ENCODE data around the gene C2CD4B. TPM values are rescaled to one million over a fixed set of nuclear protein-coding genes. Genes with fewer than 3 reads are reported as not detected.

The C2CD4B gene, protein sequence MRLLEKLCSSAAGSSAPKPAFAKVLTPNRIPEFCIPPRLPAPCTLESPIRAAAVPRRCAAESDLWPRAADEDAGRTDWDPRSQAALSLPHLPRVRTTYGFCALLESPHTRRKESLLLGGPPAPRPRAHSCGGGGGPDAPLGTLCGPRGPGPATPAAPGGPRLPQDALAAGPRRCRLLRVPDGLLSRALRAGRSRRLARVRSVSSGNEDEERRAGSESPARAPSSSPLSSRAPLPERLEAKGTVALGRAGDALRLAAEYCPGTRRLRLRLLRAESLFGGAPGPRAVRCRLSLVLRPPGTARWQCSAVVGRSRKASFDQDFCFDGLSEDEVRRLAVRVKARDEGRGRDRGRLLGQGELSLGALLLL
- polyA plus RNA-seq (2013, experiment 1 of 2): not detected
- not detected for polyA plus RNA-seq (2013, experiment 2 of 2)

DNA sequence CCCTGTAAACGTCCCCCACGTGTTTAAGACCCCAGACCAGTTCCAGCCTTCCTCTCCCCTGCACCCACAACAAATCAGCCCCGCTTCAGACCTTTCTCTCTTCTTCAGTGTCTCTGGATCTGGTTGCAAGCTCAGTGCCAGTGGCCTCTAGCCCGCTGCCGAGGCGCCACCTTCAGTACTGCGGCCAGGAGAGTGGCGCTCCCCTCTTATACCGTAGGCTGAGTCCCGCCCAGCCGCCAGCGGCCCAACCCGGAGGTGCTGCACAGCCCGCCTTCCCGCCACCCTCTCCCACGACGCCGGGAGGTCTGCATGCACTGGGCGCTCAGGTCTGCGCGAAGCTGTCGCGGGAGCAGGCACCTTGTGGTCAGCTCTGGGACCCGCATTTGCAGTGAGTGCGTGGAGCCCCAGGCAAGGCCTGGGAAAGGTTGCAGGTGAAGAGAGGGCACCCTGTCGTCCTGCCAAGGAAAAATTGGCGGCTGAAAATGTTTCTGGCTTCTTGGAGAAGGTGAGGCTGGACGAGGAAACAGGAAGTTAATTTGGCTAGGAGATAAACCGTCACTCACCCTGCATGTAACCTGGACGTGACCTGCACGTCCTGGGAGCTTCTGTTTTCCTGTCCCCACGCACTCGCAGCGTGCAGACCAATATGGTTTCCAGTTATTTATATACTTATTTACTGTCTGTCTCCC lies at the start of gene C2CD4B:
C2CD4B (minus strand) TSS at position 182 of the 689 bp plus-strand sequence. CDS start 301 bp downstream, outside the sequence.
- H2BK15ac ChIP-seq (ENCODE audit: low read depth, poor library complexity, severe bottlenecking): no peak within 1 kb of the TSS
- no peak within 1 kb of the TSS for H3K27ac ChIP-seq (ENCODE audit: low read length, poor library complexity, severe bottlenecking)
- H3K18ac ChIP-seq (ENCODE audit: low read depth in 1 of 2, low read length in 2 of 2): peak within 1 kb of the TSS in 1 of 2 experiments; percentile 55
- WGBS: 22% methylated on average over 31 of the region's 34 CpGs
- DNase-seq: peak; percentile 8
- peak within 1 kb of the TSS; percentile 37 to 56 for H3K4me3 ChIP-seq (ENCODE audit: insufficient read depth in 1 of 2, low read depth in 1 of 2, low read length in 2 of 2)
- H3K9me3 ChIP-seq (ENCODE audit: control insufficient read depth, low read length): no peaks in the 10 kb centered on the region
- H2BK5ac ChIP-seq (ENCODE audit: low read depth, low read length, poor library complexity, severe bottlenecking): no peak within 1 kb of the TSS
- no peak within 1 kb of the TSS for H4K8ac ChIP-seq (ENCODE audit: low read length)
- no peak within 1 kb of the TSS for H2BK12ac ChIP-seq (ENCODE audit: low read length in 2 of 2)
- no peaks in the 10 kb centered on the region for H3K79me1 ChIP-seq (replicated peaks; ENCODE audit: low read length, poor library complexity, severe bottlenecking)
- peak within 1 kb of the TSS; percentile 65 for H3K4me2 ChIP-seq (ENCODE audit: low read length, poor library complexity, severe bottlenecking)
- H3K4me1 ChIP-seq (ENCODE audit: control insufficient read depth, insufficient read depth, low read depth, low read length): peaks cover 13% of the 10 kb centered on the region
- H4K91ac ChIP-seq (ENCODE audit: low read length): no peak within 1 kb of the TSS
- peak within 1 kb of the TSS in 1 of 2 experiments; percentile 86 for H3K23ac ChIP-seq (ENCODE audit: low read length in 2 of 2)
- H3K9ac ChIP-seq (ENCODE audit: low read length): no peak within 1 kb of the TSS
- no peak within 1 kb of the TSS for H3K4ac ChIP-seq (ENCODE audit: low read depth in 1 of 2, low read length in 2 of 2)
- peak within 1 kb of the TSS; percentile 36 for H2AFZ ChIP-seq (ENCODE audit: low read depth, low read length)
- H3K36me3 ChIP-seq (ENCODE audit: control insufficient read depth in 1 of 2, insufficient read depth in 2 of 2, low read depth in 1 of 2, low read length in 2 of 2): no peaks in the 10 kb centered on the region
- H2BK120ac ChIP-seq (ENCODE audit: low read depth, low read length): no peak within 1 kb of the TSS
- peaks cover 60 to 61% of the 10 kb centered on the region in 2 experiments for H3K27me3 ChIP-seq (ENCODE audit: control insufficient read depth in 1 of 2, insufficient read depth in 1 of 2, low read length in 2 of 2)
- H2AK5ac ChIP-seq (ENCODE audit: low read length, severe bottlenecking): no peak within 1 kb of the TSS
- H3K14ac ChIP-seq (ENCODE audit: low read length in 2 of 2): no peak within 1 kb of the TSS

DNA sequence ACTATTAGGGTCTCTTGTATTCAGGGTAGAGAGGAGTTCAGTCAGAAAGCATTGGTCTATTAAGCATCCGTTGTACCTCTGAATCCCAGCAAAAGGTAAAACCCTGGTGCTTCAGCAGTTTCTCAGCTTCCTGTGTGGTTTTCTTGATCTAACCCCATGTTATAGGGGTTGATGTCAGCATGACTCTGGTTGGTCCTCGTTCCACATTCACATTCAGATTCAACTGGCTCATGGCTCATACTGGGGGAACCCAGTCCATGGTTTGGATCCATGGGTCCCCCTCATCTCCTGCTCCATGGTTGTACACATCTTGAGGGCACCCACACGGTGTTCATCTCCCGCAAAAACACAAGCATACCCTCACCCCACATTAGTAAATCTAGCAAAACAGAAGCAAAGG lies 47.7 kb upstream of the C2CD4B start:
- no peak overlapping the region for H3K4ac ChIP-seq (ENCODE audit: low read depth in 1 of 2, low read length in 2 of 2)
- H3K4me1 ChIP-seq (ENCODE audit: control insufficient read depth, insufficient read depth, low read depth, low read length): no peaks in the 10 kb centered on the region
- H2AK5ac ChIP-seq (ENCODE audit: low read length, severe bottlenecking): no peak overlapping the region
- no peak overlapping the region for H2BK5ac ChIP-seq (ENCODE audit: low read depth, low read length, poor library complexity, severe bottlenecking)
- no peaks in the 10 kb centered on the region for H3K79me1 ChIP-seq (replicated peaks; ENCODE audit: low read length, poor library complexity, severe bottlenecking)
- no peak overlapping the region for H3K4me2 ChIP-seq (ENCODE audit: low read length, poor library complexity, severe bottlenecking)
- no peak overlapping the region for H3K9ac ChIP-seq (ENCODE audit: low read length)
- no peak overlapping the region for H3K23ac ChIP-seq (ENCODE audit: low read length in 2 of 2)
- no peak for DNase-seq
- H2BK120ac ChIP-seq (ENCODE audit: low read depth, low read length): no peak overlapping the region
- H2BK15ac ChIP-seq (ENCODE audit: low read depth, poor library complexity, severe bottlenecking): no peak overlapping the region
- no peak overlapping the region for H4K8ac ChIP-seq (ENCODE audit: low read length)
- 56% methylated on average over 2 of the region's 4 CpGs for WGBS
- H3K27me3 ChIP-seq (ENCODE audit: control insufficient read depth in 1 of 2, insufficient read depth in 1 of 2, low read length in 2 of 2): peaks cover 4 to 13% of the 10 kb centered on the region in 2 experiments
- no peak overlapping the region for H3K4me3 ChIP-seq (ENCODE audit: insufficient read depth in 1 of 2, low read depth in 1 of 2, low read length in 2 of 2)
- no peak overlapping the region for H4K91ac ChIP-seq (ENCODE audit: low read length)
- no peaks in the 10 kb centered on the region for H3K36me3 ChIP-seq (ENCODE audit: control insufficient read depth in 1 of 2, insufficient read depth in 2 of 2, low read depth in 1 of 2, low read length in 2 of 2)
- no peak overlapping the region for H3K18ac ChIP-seq (ENCODE audit: low read depth in 1 of 2, low read length in 2 of 2)
- no peak overlapping the region for H3K14ac ChIP-seq (ENCODE audit: low read length in 2 of 2)
- H3K27ac ChIP-seq (ENCODE audit: low read length, poor library complexity, severe bottlenecking): no peak overlapping the region
- H2BK12ac ChIP-seq (ENCODE audit: low read length in 2 of 2): no peak overlapping the region
- H3K9me3 ChIP-seq (ENCODE audit: control insufficient read depth, low read length): peaks cover 55% of the 10 kb centered on the region
- H2AFZ ChIP-seq (ENCODE audit: low read depth, low read length): no peak overlapping the region

DNA sequence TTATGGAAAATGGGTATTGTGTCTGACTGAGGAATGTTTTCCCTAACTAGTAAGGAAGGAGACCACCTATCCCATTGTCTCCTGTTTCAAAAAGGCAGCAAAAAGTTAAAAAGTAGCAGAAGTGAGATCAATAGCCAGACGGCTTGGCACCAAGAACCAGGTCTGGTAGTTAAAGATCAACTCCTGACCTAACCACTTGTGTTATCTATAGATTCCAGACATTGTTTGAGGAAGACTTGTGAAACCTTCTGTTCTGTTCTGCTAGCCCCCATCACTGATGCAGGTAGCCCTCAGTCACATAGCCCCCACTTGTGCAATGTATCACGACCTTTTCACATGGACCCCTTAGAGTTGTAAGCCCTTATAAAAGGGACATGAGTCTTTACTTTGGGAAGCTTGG lies 46.3 kb upstream of the C2CD4B start:
- DNase-seq: no peak
- H3K23ac ChIP-seq (ENCODE audit: low read length in 2 of 2): no peak overlapping the region

DNA sequence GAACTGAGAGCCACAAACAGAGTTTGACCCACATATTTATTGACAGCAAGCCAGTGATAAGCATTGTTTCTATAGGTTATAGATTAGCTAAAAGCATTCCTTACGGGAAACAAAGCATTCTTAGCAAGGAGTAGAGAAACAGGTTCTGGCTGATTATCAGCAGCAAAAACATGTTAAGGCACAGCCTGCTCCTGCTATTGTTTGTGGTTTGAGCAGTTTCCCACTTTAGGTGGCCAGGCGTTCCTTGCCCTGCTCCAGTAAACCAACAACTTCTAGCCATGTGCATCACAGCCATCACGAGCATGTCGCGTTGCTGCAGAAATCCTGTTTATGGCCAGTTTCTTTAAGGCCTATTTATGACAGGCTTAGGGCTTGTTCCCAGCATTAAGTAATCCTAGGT lies 44.7 kb upstream of the C2CD4B start:
- H3K23ac ChIP-seq (ENCODE audit: low read length in 2 of 2): no peak overlapping the region
- 82% methylated on average over 5 of the region's 5 CpGs for WGBS

More for the DNA sequence above, 46.3 kb upstream of the C2CD4B start:
- Histone ChIP-seq H2BK120ac (ENCODE audit: low read depth, low read length) (no peak overlapping the region), H3K14ac (ENCODE audit: low read length in 2 of 2) (no peak overlapping the region), H3K4me2 (ENCODE audit: low read length, poor library complexity, severe bottlenecking) (no peak overlapping the region), H3K9me3 (ENCODE audit: control insufficient read depth, low read length) (peaks cover 42% of the 10 kb centered on the region), H3K18ac (ENCODE audit: low read depth in 1 of 2, low read length in 2 of 2) (no peak overlapping the region), H4K8ac (ENCODE audit: low read length) (no peak overlapping the region), H2AK5ac (ENCODE audit: low read length, severe bottlenecking) (no peak overlapping the region), H3K27ac (ENCODE audit: low read length, poor library complexity, severe bottlenecking) (no peak overlapping the region), H3K9ac (ENCODE audit: low read length) (no peak overlapping the region), H3K4me1 (ENCODE audit: control insufficient read depth, insufficient read depth, low read depth, low read length) (no peaks in the 10 kb centered on the region), H4K91ac (ENCODE audit: low read length) (no peak overlapping the region), H3K4ac (ENCODE audit: low read depth in 1 of 2, low read length in 2 of 2) (no peak overlapping the region), H3K79me1 (replicated peaks; ENCODE audit: low read length, poor library complexity, severe bottlenecking) (no peaks in the 10 kb centered on the region), H2BK12ac (ENCODE audit: low read length in 2 of 2) (no peak overlapping the region), H3K27me3 (ENCODE audit: control insufficient read depth in 1 of 2, insufficient read depth in 1 of 2, low read length in 2 of 2) (peaks cover 4 to 13% of the 10 kb centered on the region in 2 experiments), H2BK15ac (ENCODE audit: low read depth, poor library complexity, severe bottlenecking) (no peak overlapping the region), H3K4me3 (ENCODE audit: insufficient read depth in 1 of 2, low read depth in 1 of 2, low read length in 2 of 2) (no peak overlapping the region), H3K36me3 (ENCODE audit: control insufficient read depth in 1 of 2, insufficient read depth in 2 of 2, low read depth in 1 of 2, low read length in 2 of 2) (no peaks in the 10 kb centered on the region), H2BK5ac (ENCODE audit: low read depth, low read length, poor library complexity, severe bottlenecking) (no peak overlapping the region), H2AFZ (ENCODE audit: low read depth, low read length) (no peak overlapping the region)
- WGBS: 93% methylated on average over 2 of the region's 2 CpGs

More for the DNA sequence above, 44.7 kb upstream of the C2CD4B start:
- peaks cover 34% of the 10 kb centered on the region for H3K9me3 ChIP-seq (ENCODE audit: control insufficient read depth, low read length)
- no peak for DNase-seq
- H3K27me3 ChIP-seq (ENCODE audit: control insufficient read depth in 1 of 2, insufficient read depth in 1 of 2, low read length in 2 of 2): peaks cover 4 to 13% of the 10 kb centered on the region in 2 experiments
- H3K4me3 ChIP-seq (ENCODE audit: insufficient read depth in 1 of 2, low read depth in 1 of 2, low read length in 2 of 2): no peak overlapping the region
- no peak overlapping the region for H4K91ac ChIP-seq (ENCODE audit: low read length)
- H2AK5ac ChIP-seq (ENCODE audit: low read length, severe bottlenecking): no peak overlapping the region
- H3K4me2 ChIP-seq (ENCODE audit: low read length, poor library complexity, severe bottlenecking): no peak overlapping the region
- no peaks in the 10 kb centered on the region for H3K79me1 ChIP-seq (replicated peaks; ENCODE audit: low read length, poor library complexity, severe bottlenecking)
- H2BK5ac ChIP-seq (ENCODE audit: low read depth, low read length, poor library complexity, severe bottlenecking): no peak overlapping the region
- no peak overlapping the region for H2BK120ac ChIP-seq (ENCODE audit: low read depth, low read length)
- H3K18ac ChIP-seq (ENCODE audit: low read depth in 1 of 2, low read length in 2 of 2): no peak overlapping the region
- no peak overlapping the region for H3K27ac ChIP-seq (ENCODE audit: low read length, poor library complexity, severe bottlenecking)
- H3K9ac ChIP-seq (ENCODE audit: low read length): no peak overlapping the region
- H3K4ac ChIP-seq (ENCODE audit: low read depth in 1 of 2, low read length in 2 of 2): no peak overlapping the region
- no peak overlapping the region for H3K14ac ChIP-seq (ENCODE audit: low read length in 2 of 2)
- H4K8ac ChIP-seq (ENCODE audit: low read length): no peak overlapping the region
- no peaks in the 10 kb centered on the region for H3K4me1 ChIP-seq (ENCODE audit: control insufficient read depth, insufficient read depth, low read depth, low read length)
- no peak overlapping the region for H2AFZ ChIP-seq (ENCODE audit: low read depth, low read length)
- no peak overlapping the region for H2BK15ac ChIP-seq (ENCODE audit: low read depth, poor library complexity, severe bottlenecking)
- H3K36me3 ChIP-seq (ENCODE audit: control insufficient read depth in 1 of 2, insufficient read depth in 2 of 2, low read depth in 1 of 2, low read length in 2 of 2): no peaks in the 10 kb centered on the region
- no peak overlapping the region for H2BK12ac ChIP-seq (ENCODE audit: low read length in 2 of 2)

Data from mesenchymal stem cell (in vitro differentiated cells and primary cell).